ENCODE data around the gene CERT1. TPM values are rescaled to one million over a fixed set of nuclear protein-coding genes. Genes with fewer than 3 reads are reported as not detected.
A peak's percentile ranks its signal among the peaks of the same experiment; 100 is the strongest.

The CERT1 gene
- total RNA-seq, 6 experiments from 2014 or later = 19.4 to 28.3 (median 22.4) TPM

- TF ChIP-seq, protein P1, sequence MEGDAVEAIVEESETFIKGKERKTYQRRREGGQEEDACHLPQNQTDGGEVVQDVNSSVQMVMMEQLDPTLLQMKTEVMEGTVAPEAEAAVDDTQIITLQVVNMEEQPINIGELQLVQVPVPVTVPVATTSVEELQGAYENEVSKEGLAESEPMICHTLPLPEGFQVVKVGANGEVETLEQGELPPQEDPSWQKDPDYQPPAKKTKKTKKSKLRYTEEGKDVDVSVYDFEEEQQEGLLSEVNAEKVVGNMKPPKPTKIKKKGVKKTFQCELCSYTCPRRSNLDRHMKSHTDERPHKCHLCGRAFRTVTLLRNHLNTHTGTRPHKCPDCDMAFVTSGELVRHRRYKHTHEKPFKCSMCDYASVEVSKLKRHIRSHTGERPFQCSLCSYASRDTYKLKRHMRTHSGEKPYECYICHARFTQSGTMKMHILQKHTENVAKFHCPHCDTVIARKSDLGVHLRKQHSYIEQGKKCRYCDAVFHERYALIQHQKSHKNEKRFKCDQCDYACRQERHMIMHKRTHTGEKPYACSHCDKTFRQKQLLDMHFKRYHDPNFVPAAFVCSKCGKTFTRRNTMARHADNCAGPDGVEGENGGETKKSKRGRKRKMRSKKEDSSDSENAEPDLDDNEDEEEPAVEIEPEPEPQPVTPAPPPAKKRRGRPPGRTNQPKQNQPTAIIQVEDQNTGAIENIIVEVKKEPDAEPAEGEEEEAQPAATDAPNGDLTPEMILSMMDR (IDR thresholded peaks at IDR 0.05) = peak; percentile 65
- no peaks in the 10 kb centered on the region for H3K9me3 Mint-ChIP-seq
- H3K36me3 Mint-ChIP-seq (ENCODE audit: low read depth) = peaks cover 7% of the 10 kb centered on the region
- peak overlapping the region; percentile 72 for H3K4me3 Mint-ChIP-seq
- peaks cover 19% of the 10 kb centered on the region for H3K4me1 Mint-ChIP-seq (ENCODE audit: low read depth)
- H3K27ac Mint-ChIP-seq = peak overlapping the region; percentile 94
- peak; percentile 72 for DNase-seq
- no peaks in the 10 kb centered on the region; the same call in 1 of the 2 replicates for H3K27me3 Mint-ChIP-seq (ENCODE audit: insufficient read depth)
These were observed 99.1 kb downstream of the CERT1 start for GRCh38 chr5:75412111-75412990.

- Mint-ChIP-seq H3K36me3 (ENCODE audit: low read depth) (peaks cover 8% of the 10 kb centered on the region; the same call in 1 of the 2 replicates), H3K4me3 (no peak overlapping the region), H3K27ac (peak overlapping the region; percentile 34), H3K27me3 (ENCODE audit: insufficient read depth) (no peaks in the 10 kb centered on the region), H3K4me1 (ENCODE audit: low read depth) (peaks cover 8% of the 10 kb centered on the region), H3K9me3 (no peaks in the 10 kb centered on the region)
- TF ChIP-seq, protein P1 (IDR thresholded peaks at IDR 0.05) = no peak
- DNase-seq = peak; percentile 23
These were observed 106.1 kb downstream of the CERT1 start for GRCh38 chr5:75405296-75405695.

- no peak overlapping the region for H3K27ac Mint-ChIP-seq
- H3K4me1 Mint-ChIP-seq (ENCODE audit: low read depth) = no peaks in the 10 kb centered on the region
- TF ChIP-seq, protein P1 (IDR thresholded peaks at IDR 0.05) = no peak
- no peaks in the 10 kb centered on the region for H3K27me3 Mint-ChIP-seq (ENCODE audit: insufficient read depth)
- H3K36me3 Mint-ChIP-seq (ENCODE audit: low read depth) = no peaks in the 10 kb centered on the region
- no peaks in the 10 kb centered on the region for H3K9me3 Mint-ChIP-seq
- H3K4me3 Mint-ChIP-seq = no peak overlapping the region
- DNase-seq = no peak
These were observed 116.2 kb downstream of the CERT1 start for GRCh38 chr5:75395277-75395676.

DNA sequence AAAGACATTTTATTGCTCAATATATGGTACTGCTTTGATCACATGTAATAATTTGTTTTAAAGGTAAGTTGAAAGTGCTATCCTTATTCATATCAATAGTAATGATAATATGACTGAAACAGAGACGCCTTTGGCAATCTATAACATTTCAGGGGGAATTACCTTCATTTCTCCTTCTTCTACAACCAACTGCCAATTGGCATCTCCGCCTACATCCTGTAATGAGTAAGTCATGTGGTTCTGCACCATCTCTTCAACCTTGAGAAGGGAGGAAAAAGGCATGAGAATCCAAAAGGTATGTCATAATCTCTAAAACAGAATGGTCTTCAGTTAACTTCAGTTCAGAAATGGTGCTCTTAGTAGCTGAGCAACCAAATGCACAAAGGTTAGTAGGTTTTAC lies 122.0 kb downstream of the CERT1 start:
- Mint-ChIP-seq H3K27ac (no peak overlapping the region), H3K4me1 (ENCODE audit: low read depth) (peaks cover 13% of the 10 kb centered on the region), H3K27me3 (ENCODE audit: insufficient read depth) (no peaks in the 10 kb centered on the region; the same call in 1 of the 2 replicates), H3K9me3 (no peaks in the 10 kb centered on the region), H3K36me3 (ENCODE audit: low read depth) (peaks cover 6% of the 10 kb centered on the region; the same call in 1 of the 2 replicates), H3K4me3 (no peak overlapping the region)
- no peak for DNase-seq
- TF ChIP-seq, protein P1 (IDR thresholded peaks at IDR 0.05) = no peak

GRCh38 chr5:75387806-75388205 lies 123.6 kb downstream of the CERT1 start:
- no peak for DNase-seq
- Mint-ChIP-seq H3K27ac (no peak overlapping the region), H3K9me3 (no peaks in the 10 kb centered on the region), H3K27me3 (ENCODE audit: insufficient read depth) (no peaks in the 10 kb centered on the region; the same call in 1 of the 2 replicates), H3K4me1 (ENCODE audit: low read depth) (peaks cover 24% of the 10 kb centered on the region), H3K36me3 (ENCODE audit: low read depth) (peaks cover 6% of the 10 kb centered on the region; the same call in 1 of the 2 replicates), H3K4me3 (no peak overlapping the region)
- TF ChIP-seq, protein P1 (IDR thresholded peaks at IDR 0.05) = no peak

Measured in HFFc6 (cell line).